ENCODE measurements around the gene NCR3LG1.

NCR3LG1 gene

DNA sequence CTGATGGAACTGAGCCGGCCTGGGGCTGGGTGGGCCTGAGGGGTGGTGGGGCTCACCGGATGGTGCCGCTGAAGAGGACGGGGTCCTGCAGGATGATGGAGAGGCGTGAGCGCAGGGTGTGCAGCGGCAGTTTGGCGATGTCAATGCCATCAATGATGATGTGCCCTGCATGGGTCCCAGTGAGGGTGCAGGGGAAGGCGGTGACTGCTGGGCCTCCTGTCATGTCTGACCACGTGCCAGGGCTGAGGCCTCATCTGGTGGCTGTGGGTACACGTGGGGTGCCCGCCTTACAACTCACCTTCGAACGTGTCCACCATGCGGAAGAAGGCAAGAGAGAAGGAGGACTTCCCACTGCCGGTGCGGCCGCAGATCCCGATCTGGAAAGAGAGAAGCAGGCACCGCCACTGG is 44.0 kb downstream of the NCR3LG1 start:
- no peak for DNase-seq

DNA sequence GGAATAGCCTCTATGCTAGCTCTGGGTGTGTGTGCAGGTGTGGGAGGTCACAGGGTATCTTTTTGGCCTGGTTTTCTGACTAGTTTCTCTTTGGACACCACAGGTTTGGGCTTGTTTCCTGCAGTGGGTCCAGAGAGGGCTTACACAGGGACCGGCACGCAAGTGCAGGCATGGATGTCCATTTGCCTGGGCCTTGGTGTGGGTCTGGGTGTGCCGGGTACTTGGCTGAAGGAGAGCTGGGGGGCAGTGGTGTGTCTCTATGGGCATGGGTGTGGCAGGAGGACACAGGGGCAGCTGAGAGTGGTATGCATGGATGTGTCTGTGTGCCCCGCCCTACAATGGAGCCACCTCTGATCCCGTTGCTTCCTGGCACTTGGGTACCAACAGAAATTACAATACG is 44.4 kb downstream of the NCR3LG1 start:
- no peak for DNase-seq

DNA sequence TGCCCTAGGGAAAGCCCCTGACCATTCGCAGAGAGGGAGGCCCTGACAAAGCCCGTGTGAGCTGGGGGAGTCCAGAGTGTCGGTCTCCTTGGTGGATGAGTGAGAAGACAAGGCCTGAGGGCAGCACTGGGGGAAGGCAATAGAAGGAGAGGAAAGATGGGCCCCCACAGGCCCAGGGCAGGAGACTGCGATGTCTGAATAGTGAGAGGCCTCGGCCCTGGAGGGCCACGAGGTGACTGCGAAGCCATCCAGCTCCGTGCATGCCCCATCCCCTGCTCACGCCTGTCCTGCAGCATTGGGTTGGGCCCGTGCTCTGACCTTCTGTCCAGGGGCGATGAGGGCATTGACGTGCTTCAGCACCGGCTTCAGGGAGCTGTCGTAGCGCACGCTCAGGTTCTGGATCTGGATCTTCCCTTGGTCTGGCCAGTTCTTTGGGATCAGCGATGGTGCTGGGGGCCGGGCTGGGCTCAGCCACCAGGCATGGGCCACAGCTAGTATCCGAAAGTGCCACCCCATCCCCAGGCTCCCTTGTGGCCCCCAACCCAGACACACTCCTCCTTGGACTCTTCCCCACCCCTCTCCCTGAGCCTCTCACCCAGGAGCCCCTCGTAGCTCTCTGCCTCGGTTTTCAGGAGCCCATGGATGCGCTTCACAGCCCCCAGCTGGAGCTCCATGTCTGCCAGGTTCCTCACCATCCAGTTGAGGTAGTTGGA is 45.2 kb downstream of the NCR3LG1 start:
- no peak for DNase-seq

DNA sequence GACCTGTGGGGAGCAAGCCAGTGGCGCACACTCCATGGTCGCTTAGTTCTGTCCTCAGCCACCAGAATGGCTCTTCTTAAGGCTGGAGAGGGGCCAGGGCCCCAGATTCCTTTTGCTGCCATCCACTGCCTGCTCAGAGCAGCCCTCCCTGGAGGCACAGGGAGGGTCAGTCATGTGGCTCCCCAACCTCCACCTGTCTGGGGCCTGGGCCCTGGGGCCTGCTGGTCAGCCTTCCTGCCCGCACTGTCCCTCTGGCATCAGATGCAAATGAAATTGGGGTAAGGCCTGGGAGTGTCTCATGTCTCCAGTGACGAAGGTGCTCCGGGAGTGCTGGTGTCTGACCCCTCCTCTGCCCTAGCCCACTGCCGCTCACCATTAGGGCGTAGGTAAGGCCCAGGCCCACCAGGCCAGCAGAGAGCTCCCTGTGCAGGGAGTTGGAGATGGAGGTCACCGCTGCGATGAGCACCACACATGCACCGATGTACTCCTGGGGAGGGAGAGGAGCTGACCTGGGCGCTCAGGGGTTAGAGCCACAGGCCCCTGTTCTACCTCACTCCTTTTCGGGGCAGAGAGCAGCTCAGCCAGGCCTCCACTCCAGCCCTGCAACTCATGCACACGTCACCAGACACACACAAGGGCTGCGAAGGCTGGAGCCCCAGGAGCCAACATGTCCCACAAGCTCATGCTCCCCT is 45.9 kb downstream of the NCR3LG1 start:
- DNase-seq, result no peak

DNA sequence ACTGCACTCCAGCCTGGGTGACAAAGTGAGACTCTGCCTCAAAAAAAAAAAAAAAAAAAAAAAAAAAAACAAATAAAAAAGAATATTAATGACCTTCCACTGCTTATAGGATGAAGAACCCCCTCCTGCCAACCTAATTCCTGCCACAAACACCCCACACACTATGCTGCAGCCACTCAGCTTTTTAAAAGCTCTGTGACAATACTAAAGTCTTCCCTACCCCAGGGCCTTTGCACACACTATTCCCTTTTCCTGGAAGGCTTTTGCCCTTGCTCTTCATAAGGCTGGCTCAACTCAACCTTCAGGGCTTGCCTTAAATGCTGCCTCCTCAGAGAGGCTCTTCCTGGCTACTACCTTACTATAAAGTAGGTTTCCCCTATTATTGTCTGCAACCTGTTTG is 47.6 kb downstream of the NCR3LG1 start:
- no peak for DNase-seq

DNA sequence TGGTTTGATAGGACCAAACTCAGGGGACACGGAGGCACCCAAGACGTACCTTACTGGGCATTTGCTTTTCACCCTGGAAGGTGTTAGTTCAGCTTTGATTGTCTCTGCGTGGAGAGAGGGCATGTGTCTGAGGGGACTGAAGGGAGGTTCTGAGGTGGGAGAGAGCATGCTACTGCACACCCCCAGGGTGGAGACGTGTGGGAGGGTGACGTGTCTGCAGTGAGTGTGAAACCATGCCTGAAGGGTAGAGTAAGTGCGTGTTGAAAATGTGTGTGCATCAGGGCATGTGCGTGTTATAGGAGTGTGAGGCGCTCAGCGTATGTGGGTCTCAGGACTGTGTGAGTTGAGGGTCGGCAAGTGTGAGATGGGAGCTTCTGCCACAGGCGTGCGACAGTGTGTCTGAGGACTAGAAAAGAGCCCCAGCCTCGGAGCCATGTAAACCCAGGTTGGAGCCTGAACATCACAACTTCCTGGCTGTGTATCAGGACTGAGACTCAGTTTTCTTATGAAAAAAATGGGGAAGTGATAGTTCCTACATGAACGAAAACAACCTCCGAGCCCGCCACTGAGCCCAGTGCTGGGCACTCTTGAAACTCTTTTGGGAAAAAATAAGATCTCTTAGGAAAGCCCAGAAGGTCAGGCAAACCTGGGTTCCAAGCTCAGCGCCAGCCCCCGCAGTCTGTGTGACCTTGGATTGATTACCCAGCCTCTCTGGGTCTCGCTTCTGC is 48.6 kb downstream of the NCR3LG1 start:
- DNase-seq, result no peak

DNA sequence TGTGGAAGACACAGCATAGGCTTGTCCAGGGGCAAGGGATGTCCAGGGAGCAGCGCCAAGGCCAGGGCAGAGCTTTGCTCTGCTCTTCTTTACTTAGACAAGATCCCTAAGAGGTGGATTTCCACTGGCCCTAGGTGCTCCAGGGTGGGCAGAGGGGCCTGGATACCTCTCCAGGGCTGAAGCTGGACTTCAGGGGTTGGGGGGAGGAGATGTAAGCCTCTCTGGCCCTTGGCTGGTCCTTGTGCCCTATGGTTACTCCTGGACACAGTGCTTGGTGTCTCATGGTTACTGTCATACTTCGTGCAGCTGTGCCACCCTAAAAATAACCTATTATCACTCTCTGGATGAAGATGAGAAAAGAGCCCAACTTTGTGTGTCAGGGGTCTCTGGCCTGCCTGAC is 49.7 kb downstream of the NCR3LG1 start:
- DNase-seq, result no peak

DNA sequence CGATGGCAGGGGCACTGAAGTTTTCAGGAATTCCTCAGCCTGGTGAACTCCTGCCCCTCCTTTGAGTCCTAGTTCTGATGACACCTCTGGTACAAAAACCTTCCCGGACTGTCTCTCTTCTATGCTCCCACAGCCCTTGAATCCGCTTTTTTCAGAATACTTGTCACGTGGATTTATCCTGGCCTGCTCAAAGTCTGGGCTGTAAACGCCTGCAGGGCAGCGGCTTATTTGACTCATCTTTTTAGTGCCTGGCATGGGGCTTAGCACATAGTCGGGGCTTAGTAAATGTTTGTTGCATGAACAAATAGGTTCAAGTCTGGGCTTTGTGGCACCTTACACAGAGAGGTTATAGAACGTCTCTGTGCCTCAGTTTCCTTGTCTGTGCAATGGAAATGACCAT is 50.2 kb downstream of the NCR3LG1 start:
- DNase-seq, result no peak

DNA sequence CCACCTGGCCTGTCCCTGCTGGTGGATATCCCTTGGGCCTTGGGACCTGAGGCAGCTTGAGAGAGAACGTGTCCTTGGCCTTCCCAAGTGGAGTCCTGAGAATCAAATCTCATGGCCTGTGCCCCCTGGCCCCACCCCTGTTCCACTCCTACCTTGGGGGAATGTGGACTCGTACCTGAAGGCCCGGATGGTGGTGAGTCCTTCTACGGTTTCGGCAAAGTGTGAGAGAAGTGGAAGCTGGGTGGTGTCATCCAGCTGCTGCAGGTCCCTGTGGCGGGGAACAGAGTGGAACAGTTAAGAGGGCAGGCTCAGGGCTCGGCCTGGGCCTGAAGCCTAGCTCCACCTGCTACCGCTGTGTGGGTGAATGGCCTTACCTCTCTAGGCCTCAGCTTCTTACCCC is 50.9 kb downstream of the NCR3LG1 start:
- no peak for DNase-seq

DNA sequence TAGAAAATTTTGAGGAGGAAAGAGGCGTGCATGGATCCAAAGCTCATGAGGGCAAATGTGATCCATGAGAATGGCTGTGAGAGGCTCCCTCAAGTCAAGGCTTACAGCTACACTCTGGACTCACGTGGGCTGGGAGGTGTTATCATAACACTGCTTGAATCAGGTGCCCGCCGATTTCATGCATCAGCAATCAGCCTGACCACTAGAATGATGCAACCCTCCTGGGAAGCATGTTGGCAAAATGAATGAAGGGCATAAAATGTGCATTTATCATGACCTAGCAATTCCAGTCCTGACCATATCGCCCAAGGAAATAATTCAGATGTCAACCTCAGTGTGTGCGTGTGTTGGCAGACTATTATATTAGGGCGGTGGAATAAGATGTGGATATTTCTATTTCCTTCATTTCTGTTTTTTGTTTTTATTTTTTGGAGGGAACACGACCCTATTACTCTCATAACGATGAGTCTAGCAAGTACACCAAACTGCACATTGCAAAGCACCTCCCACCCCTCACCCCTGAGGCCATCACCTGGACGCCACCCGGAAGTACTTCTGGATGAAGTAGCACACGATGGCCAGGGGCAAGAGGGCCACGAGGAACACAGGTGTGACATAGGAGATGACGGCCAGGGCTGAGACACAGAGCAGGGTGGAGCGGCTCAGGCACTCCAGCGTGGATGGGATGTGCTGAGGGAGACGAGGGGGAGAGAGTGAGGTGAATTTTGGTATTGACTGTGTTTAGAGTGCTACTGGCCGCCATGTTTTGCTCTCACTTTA is 52.6 kb downstream of the NCR3LG1 start:
- no peak for DNase-seq

DNA sequence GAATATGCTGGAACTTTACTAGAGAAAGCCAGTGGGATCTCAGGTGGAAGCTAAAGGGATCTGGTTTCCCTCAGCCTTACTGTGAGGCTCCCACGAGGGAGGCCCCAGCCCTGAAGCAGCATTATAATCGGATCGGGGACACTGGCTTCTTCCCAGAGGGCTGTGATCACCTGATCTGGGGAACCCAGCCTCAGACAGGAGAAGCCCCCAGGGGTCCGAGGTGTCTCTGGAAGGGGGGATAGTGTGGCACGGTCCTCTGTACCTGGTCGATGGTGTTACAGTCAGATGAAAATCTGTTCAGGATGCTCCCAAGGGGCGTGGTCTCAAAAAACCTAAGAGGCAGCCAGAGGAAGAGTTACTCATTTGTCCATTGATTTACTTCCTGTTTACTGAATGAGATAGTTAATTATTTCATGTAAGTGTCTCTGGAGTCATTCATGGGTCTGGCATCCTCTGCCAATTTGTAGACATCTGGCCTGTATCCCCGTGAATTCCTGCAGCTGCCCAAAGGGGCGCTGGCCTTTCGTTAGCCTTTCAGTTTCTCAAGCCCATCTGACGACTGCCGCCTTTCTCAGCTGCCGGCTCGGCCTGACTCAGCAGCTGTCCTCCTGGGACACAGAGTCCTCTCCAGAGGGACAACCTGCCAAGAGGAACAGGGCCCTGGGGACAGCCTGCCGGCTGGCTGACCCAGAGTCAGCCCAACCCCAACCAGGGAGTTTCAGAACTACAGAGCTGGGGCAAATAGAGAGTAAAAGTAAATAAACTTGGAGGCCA is 53.8 kb downstream of the NCR3LG1 start:
- DNase-seq, result no peak

DNA sequence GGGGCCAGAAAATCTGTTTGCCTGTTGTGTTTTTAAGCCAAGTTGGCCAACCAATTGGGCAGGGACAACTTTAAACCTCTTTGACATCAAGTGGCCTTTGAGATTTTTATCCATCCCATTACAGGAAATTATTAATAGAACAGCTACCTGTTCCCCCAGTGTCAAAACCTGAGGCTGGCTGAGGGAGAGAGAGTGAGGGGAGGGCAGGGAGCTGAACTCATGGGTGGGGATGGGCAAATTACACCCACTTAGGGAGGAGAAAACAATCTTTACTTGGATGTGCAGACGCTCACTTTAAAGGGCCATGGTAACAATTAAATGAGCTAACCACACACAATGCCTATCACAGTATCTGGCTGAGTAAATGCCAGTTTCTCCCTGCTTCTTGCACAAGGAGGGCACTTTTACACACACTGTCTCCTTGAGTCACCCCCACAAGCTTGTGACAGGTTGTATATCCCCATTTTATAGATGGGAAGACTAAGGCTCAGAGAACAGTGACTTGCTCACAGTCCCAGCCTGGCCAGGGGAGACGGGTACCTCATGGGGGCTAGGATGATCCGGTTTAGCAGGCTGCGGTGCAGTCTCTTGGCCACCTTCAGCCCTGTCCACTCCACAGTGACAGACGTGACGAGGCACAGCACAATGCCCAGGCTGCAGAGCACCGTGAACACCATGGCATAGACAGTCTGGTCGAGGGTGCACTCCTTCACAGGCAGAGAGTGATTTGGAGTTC is 54.6 kb downstream of the NCR3LG1 start:
- DNase-seq, result no peak

DNA sequence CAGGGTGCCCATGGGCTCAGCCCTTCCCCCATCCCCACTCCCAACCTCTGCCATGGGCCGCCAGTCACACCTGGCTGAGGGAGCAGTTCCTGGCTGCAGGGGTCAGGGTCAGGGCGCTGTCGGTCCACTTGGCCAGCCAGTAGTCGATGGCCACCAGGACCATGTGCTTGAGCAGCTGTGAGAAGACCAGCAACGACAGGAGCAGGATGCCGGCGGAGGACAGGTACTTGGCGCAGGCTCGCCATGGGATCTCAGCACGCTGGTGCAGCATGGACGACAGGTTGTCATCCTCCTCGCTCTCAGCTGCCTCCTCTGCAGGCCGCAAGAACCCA is 55.2 kb downstream of the NCR3LG1 start:
- DNase-seq, result no peak

DNA sequence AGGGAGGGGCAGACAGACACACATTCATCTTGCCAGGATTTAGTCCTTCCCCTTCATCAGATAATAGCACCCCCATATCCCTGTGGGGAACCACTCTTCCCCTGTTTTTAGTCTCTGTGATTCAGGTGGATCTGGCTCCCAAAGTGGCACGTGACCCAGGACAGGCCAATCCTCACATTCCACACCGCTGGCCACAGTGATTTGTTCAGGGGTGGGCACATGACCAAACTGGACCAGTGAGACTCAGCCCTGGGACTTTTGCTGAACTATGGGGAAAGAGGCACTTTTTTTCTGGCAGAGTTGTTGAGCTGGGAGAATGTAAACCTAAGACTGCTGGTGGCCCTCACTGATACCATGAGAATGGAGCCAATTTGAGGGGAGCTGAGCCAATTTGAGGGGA is 56.0 kb downstream of the NCR3LG1 start:
- DNase-seq, result no peak

DNA sequence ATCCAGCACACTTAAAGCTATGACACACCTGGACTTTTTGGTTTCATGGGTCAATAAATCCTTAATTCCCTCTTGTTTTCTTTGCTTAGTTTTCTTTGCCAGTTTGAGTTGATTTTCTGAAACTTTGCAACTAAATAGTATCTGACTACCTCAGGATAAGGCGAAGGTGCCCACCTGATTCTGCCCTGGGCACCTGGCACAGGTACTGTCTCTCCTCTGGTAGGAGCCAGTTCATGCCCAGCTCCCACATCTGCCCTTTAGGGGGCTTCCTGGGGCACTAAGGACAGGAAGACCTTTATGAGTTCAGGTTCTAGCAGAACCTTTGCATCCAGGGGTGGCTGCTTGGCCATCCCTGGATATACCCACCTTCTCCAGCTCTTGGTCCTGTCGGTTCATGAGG is 56.4 kb downstream of the NCR3LG1 start:
- DNase-seq, result no peak

DNA sequence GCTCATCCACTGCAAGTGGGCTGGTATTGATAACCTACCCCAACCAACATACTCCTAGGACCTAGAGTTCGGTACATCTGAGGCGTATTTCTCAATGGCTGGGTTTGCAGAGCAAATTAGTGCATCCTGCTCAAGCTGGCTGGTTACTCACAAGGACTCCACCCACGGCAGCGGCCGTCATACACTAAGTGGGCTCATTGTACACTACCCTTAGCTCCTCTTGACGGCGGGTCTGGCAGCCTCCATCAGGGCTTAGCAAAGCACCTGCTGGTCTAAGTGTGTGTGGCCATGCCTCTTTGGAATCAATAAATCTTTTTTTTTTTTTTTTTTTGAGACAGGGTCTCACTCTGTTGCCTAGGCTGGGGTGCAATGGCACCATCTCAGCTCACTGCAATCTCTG is 57.0 kb downstream of the NCR3LG1 start:
- no peak for DNase-seq

DNA sequence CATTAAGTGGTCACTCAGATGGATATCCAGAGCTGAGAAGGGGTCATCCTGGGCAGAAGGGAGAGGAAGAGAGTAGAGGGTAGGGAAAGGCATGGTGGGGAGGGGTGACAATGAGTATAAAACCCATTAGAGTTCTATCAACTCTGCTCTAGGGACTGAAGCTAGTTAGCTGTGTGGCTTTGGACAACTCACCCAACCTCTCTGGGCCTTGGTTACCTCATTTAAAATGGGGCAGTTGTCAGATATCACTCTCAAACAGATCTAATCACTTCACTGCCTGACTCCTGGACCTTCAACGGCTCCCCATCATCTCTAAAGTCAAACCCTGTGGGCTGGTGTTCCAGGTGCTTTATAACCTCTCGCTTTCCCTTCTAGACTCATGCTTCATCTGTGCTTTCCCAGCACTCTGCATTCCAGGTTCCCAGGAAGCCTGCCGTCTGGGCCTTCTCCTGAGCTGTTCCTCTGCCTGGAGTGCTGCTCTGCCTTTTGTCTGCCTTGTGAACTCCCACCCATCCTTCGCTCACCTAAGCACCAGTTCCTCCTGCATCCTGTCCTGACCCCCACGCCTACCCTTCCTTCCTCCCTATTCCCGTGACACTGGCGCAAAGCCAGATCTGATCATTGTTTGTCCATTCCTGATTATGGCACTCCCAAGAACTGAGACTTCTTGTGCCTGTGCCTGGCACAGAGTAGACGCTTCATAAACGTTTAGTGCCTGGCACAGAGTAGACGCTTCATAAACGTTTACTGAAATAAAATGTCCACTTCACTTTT is 59.2 kb downstream of the NCR3LG1 start:
- no peak for DNase-seq

DNA sequence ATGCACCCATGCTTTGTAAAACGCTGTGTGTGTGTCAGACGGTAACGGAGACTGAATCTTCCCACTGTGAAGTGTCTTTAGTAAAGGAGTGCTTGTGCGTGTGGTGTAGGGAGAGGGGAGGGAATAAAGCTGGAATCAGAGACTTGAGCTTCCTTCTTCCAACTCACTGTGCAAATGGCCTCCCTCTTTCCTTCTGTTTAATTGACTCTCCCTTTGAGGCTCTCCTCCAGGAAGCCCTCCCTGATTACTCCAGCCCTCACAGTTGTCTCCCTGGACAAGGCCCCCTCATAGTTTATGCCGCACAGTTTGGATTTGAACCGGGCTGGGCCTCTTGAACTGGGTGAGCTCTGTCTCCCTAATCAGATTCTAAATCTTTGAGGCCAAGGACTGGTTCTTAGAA is 59.8 kb downstream of the NCR3LG1 start:
- DNase-seq, result no peak

DNA sequence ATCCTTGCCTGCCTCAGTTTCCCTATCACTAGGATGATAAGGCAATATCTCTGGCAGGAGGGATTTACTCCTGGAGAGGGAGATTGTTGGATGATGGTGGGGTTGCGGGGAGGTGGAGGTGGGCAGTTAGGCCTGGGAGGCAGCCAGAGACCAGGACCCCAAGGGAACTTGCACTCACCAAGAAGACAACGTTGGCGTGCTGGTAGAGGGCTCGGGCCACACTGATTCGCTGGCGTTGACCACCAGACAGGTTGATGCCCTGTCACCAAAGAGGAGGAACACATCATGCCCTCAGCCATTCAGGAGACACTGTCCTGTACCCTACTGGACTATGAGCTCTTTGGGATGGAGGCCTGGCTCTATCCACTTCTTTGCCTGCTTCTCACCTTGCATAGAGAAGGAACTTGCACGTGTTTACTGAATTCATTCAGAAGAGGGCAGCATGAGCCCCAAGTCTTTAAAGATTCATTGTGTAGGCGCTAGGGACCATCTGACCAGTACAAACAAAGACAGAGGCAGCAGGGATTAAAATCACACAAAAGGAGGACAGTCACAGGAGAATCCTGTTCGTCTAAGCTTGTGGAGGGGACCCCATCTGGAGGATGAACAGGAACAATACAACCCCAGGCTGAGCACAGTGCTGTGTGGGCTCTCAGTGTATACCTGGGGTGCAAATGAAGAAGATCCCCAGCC is 61.0 kb downstream of the NCR3LG1 start:
- DNase-seq, result no peak

Data from activated CD4-positive, CD25-positive, alpha-beta regulatory T cell (primary cell).